Measurements from ENCODE around the gene ITPRIPL2. TPM values are rescaled to one million over a fixed set of nuclear protein-coding genes. Genes with fewer than 3 reads are reported as not detected.
A peak's percentile ranks its signal among the peaks of the same experiment; 100 is the strongest.

The ITPRIPL2 gene
- total and polyA plus RNA-seq, 2 of the 13 experiments (the other 11 are each of a cell fraction or from before 2014, with no cell fraction given) = 5.9 to 12.6 TPM

- TF ChIP-seq PCBP2 (optimal IDR thresholded peaks at IDR 0.05; ENCODE audit: low read depth, low read length, poor library complexity, severe bottlenecking) (no peak), ZNF251 (CRISPR knock-in tag; IDR thresholded peaks at IDR 0.05) (no peak), HBP1 (CRISPR knock-in tag; IDR thresholded peaks at IDR 0.05; ENCODE audit: low read depth) (peak; percentile 79; the same call in 1 of the 2 replicates), ZBTB43 (CRISPR knock-in tag; conservative IDR thresholded peaks at IDR 0.05) (no peak; the same call in 1 of the 2 replicates), ZNF782 (CRISPR knock-in tag; IDR thresholded peaks at IDR 0.05; ENCODE audit: borderline replicate concordance) (peak; percentile 95), ZBTB39 (CRISPR knock-in tag; IDR thresholded peaks at IDR 0.05) (peak; percentile 92; the same call in 1 of the 2 replicates), PPARG (CRISPR knock-in tag; conservative IDR thresholded peaks at IDR 0.05) (peak; percentile 70), THYN1 (CRISPR knock-in tag; IDR thresholded peaks at IDR 0.05; ENCODE audit: borderline replicate concordance, low read depth) (0 out of 2 replicates have a peak, but pooled peaks have one; percentile 21), TOE1 (CRISPR knock-in tag; IDR thresholded peaks at IDR 0.05) (no peak), AGO1 (IDR thresholded peaks at IDR 0.05; ENCODE audit: low read depth, low read length, poor library complexity, severe bottlenecking) (peak; percentile 89), ZNF605 (CRISPR knock-in tag; IDR thresholded peaks at IDR 0.05) (peak; percentile 86)
- TF ChIP-seq, protein P1, sequence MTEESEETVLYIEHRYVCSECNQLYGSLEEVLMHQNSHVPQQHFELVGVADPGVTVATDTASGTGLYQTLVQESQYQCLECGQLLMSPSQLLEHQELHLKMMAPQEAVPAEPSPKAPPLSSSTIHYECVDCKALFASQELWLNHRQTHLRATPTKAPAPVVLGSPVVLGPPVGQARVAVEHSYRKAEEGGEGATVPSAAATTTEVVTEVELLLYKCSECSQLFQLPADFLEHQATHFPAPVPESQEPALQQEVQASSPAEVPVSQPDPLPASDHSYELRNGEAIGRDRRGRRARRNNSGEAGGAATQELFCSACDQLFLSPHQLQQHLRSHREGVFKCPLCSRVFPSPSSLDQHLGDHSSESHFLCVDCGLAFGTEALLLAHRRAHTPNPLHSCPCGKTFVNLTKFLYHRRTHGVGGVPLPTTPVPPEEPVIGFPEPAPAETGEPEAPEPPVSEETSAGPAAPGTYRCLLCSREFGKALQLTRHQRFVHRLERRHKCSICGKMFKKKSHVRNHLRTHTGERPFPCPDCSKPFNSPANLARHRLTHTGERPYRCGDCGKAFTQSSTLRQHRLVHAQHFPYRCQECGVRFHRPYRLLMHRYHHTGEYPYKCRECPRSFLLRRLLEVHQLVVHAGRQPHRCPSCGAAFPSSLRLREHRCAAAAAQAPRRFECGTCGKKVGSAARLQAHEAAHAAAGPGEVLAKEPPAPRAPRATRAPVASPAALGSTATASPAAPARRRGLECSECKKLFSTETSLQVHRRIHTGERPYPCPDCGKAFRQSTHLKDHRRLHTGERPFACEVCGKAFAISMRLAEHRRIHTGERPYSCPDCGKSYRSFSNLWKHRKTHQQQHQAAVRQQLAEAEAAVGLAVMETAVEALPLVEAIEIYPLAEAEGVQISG (CRISPR knock-in tag; IDR thresholded peaks at IDR 0.05) = peak; percentile 85
- TF ChIP-seq, protein P2, sequence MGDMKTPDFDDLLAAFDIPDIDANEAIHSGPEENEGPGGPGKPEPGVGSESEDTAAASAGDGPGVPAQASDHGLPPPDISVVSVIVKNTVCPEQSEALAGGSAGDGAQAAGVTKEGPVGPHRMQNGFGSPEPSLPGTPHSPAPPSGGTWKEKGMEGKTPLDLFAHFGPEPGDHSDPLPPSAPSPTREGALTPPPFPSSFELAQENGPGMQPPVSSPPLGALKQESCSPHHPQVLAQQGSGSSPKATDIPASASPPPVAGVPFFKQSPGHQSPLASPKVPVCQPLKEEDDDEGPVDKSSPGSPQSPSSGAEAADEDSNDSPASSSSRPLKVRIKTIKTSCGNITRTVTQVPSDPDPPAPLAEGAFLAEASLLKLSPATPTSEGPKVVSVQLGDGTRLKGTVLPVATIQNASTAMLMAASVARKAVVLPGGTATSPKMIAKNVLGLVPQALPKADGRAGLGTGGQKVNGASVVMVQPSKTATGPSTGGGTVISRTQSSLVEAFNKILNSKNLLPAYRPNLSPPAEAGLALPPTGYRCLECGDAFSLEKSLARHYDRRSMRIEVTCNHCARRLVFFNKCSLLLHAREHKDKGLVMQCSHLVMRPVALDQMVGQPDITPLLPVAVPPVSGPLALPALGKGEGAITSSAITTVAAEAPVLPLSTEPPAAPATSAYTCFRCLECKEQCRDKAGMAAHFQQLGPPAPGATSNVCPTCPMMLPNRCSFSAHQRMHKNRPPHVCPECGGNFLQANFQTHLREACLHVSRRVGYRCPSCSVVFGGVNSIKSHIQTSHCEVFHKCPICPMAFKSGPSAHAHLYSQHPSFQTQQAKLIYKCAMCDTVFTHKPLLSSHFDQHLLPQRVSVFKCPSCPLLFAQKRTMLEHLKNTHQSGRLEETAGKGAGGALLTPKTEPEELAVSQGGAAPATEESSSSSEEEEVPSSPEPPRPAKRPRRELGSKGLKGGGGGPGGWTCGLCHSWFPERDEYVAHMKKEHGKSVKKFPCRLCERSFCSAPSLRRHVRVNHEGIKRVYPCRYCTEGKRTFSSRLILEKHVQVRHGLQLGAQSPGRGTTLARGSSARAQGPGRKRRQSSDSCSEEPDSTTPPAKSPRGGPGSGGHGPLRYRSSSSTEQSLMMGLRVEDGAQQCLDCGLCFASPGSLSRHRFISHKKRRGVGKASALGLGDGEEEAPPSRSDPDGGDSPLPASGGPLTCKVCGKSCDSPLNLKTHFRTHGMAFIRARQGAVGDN (CRISPR knock-in tag; IDR thresholded peaks at IDR 0.05) = peak; percentile 97
Observed at GRCh38 chr16:19067349-19068236, 46.2 kb upstream of the ITPRIPL2 start, which contains the start of gene COQ7 (continued).

All from HepG2 (cell line).